ENCODE results near the gene MFF.
"Not testable (repeated sequence)": the region's sequence is repeated elsewhere in the genome, so short reads cannot be mapped to it uniquely, and the experiment has no call there.

Gene MFF

DNA sequence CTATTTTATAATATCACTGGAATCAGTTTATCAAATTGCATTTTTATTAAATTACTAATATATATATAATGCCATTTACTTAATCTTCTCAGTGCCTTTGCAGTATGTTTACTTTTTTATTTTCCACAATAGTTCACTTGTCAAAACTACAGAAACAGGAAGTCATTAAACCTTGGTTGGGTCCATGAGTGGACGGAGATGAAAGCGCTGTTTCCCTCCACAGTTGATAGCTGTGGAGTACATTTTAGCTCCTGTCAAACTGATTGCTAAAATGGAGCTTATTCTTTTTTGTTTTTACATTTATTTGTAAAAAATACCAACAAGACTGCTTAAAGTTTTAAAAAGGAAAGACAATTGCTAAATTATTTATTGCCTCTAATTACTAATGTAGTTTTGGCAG lies 19.2 kb downstream of the MFF start:
- H3K4me3 ChIP-seq (replicated peaks; ENCODE audit: low read depth, low read length), result no peak overlapping the region
- no peak for DNase-seq (ENCODE audit: low read depth)
- TF ChIP-seq, protein P1, sequence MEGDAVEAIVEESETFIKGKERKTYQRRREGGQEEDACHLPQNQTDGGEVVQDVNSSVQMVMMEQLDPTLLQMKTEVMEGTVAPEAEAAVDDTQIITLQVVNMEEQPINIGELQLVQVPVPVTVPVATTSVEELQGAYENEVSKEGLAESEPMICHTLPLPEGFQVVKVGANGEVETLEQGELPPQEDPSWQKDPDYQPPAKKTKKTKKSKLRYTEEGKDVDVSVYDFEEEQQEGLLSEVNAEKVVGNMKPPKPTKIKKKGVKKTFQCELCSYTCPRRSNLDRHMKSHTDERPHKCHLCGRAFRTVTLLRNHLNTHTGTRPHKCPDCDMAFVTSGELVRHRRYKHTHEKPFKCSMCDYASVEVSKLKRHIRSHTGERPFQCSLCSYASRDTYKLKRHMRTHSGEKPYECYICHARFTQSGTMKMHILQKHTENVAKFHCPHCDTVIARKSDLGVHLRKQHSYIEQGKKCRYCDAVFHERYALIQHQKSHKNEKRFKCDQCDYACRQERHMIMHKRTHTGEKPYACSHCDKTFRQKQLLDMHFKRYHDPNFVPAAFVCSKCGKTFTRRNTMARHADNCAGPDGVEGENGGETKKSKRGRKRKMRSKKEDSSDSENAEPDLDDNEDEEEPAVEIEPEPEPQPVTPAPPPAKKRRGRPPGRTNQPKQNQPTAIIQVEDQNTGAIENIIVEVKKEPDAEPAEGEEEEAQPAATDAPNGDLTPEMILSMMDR (IDR thresholded peaks at IDR 0.05; ENCODE audit: low read length, missing control alignments), result no peak

DNA sequence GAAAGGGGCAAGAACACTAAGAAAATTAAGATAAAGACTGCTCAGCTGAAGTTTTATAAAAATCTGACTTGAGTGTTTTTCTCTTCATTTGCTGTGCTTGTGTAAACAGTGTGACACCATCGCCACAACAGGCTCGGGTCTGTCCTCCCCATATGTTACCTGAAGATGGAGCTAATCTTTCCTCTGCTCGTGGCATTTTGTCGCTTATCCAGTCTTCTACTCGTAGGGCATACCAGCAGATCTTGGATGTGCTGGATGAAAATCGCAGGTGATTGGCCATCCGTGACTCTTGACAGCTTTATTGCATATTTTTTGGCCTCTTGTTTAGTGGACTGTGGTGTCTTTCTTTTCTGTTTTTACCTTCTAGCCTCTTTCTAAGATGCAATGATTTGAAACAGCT lies 22.1 kb downstream of the MFF start:
- no peak for DNase-seq (ENCODE audit: low read depth)
- no peak overlapping the region for H3K4me3 ChIP-seq (replicated peaks; ENCODE audit: low read depth, low read length)
- TF ChIP-seq, protein P1 (IDR thresholded peaks at IDR 0.05; ENCODE audit: low read length, missing control alignments), result no peak

DNA sequence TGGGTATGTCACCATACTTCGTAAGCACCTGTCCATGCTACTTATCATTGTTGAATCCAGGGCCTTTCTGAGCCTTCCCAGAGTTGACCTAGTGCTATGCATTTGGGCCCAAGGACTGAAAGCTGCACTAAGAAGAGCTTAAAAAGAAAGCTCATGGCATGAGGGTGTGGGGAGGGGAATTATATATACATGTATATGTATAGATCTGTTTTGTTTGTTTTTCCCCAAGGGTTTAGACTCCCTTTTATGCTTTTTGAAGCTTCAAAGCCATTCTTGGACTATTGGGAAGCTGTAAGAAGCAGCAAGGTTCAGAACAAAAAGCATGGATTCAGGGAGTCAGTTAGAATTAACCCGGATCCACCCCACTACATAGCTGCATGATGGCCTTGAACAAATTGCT lies 23.3 kb downstream of the MFF start:
- no peak overlapping the region for H3K4me3 ChIP-seq (replicated peaks; ENCODE audit: low read depth, low read length)
- TF ChIP-seq, protein P1 (IDR thresholded peaks at IDR 0.05; ENCODE audit: low read length, missing control alignments), result no peak

DNA sequence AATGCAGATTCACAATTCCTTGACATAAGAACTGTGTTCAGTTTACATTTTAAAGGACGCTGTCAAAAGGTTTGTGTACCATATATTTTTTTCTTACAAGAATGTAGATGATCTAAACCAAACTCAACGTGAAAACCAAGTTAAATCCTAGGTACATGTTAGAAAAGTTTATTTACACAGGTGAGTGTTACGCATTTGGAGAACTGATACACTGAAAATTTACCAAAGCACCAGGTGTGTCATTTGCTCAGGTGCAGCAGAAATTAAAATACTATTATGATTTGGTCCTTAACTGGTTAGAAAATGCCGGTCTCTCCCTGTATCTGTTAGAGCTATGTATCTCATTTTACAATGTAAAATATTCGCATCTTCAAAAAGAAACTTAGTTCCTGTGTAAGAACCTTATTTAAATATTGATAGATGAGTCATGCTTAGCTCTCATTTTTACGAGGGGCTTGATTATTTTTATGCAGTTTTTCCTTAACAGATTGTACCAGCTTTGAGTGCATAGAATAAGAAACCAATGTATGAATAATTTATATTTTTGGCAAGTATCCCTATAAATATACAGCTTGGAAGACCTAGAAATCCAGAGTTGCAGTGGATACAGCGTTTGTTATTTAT lies 25.1 kb downstream of the MFF start:
- H3K4me3 ChIP-seq (replicated peaks; ENCODE audit: low read depth, low read length), result no peak overlapping the region
- no peak for DNase-seq (ENCODE audit: low read depth)
- TF ChIP-seq, protein P1 (IDR thresholded peaks at IDR 0.05; ENCODE audit: low read length, missing control alignments), result no peak

More for the DNA sequence above, 23.3 kb downstream of the MFF start:
- DNase-seq (ENCODE audit: low read depth), result no peak

DNA sequence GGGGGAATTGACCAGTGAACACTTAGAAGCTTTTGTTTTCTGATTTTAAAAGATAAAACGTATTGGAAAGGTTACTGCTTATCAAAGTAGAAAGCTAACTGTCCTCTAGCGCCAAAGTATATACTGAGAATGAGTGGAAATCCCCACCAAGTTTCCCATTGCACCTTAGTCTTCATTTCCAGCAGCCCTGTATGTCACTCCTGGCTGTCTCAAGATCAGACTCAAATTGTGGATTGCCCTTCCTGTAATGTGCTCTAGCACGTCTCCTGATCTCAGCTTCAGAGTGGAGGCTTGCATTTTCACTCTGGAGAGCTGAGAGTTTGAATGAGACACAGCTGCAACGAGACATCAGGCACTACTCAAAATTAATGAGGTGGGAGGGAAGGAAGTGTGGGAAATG lies 26.6 kb downstream of the MFF start:
- TF ChIP-seq, protein P1 (IDR thresholded peaks at IDR 0.05; ENCODE audit: low read length, missing control alignments), result no peak
- no peak for DNase-seq (ENCODE audit: low read depth)
- H3K4me3 ChIP-seq (replicated peaks; ENCODE audit: low read depth, low read length), result no peak overlapping the region

DNA sequence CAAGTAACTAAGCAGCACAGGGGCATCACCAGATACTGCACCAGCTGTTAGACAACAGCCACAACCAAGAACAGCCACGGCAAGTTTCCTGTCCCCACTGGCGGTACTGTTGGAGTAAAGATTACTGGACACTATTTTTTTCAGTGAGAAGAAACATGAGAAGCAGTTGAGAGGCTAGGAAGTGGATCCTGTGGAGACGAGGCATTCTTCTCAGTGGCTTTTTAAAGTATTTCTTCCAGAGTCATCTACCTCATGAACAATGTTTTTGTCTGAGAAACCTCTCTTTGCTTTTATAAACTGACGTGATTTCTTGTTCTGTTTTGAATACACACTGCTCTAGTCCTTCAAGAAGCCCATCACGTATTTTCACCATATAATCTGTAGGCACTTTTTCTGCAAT lies 35.3 kb downstream of the MFF start:
- H3K4me3 ChIP-seq (replicated peaks; ENCODE audit: low read depth, low read length), result no peak overlapping the region
- TF ChIP-seq, protein P1 (IDR thresholded peaks at IDR 0.05; ENCODE audit: low read length, missing control alignments), result no peak
- no peak for DNase-seq (ENCODE audit: low read depth)

DNA sequence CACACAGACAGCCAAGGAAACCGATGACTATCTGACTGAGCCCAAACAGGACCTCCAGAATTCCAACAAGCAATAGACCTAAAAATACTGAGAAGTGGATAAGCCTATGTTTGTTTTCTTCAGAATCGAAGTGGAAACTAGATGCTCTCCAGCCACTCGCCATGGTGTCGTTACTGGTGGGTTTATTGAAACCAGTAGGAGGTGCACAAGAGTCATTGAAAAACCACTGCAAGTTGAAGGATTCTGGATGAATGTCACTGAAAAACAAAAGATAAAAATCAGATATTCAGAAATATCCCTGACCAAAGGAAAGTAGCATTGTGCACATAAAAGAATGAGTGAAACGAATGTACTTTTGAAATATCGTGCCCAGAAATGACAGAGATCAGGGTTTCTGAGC lies 38.7 kb downstream of the MFF start:
- H3K4me3 ChIP-seq (replicated peaks; ENCODE audit: low read depth, low read length), result no peak overlapping the region
- DNase-seq (ENCODE audit: low read depth), result no peak
- TF ChIP-seq, protein P1 (IDR thresholded peaks at IDR 0.05; ENCODE audit: low read length, missing control alignments), result peak; percentile 18

DNA sequence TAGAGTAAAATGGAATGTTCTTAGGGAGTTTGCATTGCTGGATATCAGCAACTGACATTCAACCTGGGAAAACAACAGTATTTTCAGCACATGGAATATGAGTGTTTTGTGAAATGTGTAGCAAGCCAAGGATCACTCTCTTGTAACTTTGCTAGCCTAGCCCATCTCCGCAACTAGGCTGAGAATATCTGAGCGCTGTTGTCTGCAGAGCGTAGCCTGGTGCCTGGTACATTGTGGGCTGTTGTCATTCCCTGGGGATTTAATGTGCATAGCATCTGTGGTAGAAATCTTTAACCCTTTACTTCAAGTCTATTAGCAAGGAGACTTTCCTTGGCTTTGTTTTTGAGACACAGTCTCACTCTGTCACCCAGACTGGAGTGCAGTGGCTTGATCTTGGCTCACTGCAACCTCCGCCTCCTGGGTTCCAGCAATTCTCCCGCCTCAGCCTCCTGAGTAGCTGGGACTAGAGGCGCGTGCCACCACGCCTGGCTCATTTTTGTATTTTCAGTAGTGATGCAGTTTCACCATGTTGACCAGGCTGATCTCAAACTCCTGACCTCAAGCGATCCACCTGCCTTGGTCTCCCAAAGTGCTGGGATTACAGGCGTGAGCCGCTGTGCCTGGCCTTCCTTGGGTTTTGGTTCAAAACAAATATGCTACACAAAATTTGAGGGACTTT lies 39.7 kb downstream of the MFF start:
- peak; percentile 25 for DNase-seq (ENCODE audit: low read depth)
- H3K4me3 ChIP-seq (replicated peaks; ENCODE audit: low read depth, low read length), result not testable (repeated sequence)

All from fibroblast of pulmonary artery (primary cell).